GM12878 (cell line): ENCODE measurements around the gene SGIP1. TPM values are rescaled to one million over a fixed set of nuclear protein-coding genes. Genes with fewer than 3 reads are reported as not detected.

Experiments used
- ATAC-seq: fragments of 200-7000 bp; cut with Tn5 transposase; 3 replicates; pipeline ENCODE4 v1.9.1; 2020; ENCODE audit warnings: mild to moderate bottlenecking, moderate library complexity
- BruUV-seq: library from RNA; stranded (reverse); fragments of 400-500 nt; replicated peaks from 2 replicates; lab custom pipeline; 2021; lab: Mats Ljungman, UMichigan
- CTCF ChIA-PET: fragments of 300-600 bp; sonication (Branson Sonifier 250); formaldehyde crosslinking; extraction: SDS; loops from one replicate; lab custom pipeline; 2021; ENCODE audit warnings: inconsistent platforms; lab: Yijun Ruan, JAX
- POLR2A ChIA-PET: fragments of 350-600 bp; formaldehyde crosslinking; extraction: SDS; loops from one replicate; lab custom pipeline; 2021; ENCODE audit warnings: inconsistent platforms; lab: Charles Lee
- RAD21 ChIA-PET: fragments of 300-600 bp; sonication (Branson Sonifier 250); formaldehyde crosslinking; loops from one replicate; lab custom pipeline; 2023; ENCODE audit warnings: antibody characterized with exemption; ENCODE audit not compliant: unreplicated experiment; lab: Charles Lee
- SMC1A ChIA-PET: fragments of 300-600 bp; sonication (Branson Sonifier 250); formaldehyde crosslinking; loops from one replicate; lab custom pipeline; 2023; ENCODE audit not compliant: unreplicated experiment, uncharacterized antibody; lab: Charles Lee
- DNase-seq: peaks from one replicate; pipeline ENCODE4 v3.0.0-alpha.2; 2011; ENCODE audit warnings: low read depth, low spot score
- FAIRE-seq: peaks from 3 replicates; lab custom pipeline; 2011; peaks lifted over from hg19 to GRCh38; lab: Jason Lieb, UNC
- H2AFZ ChIP-seq: 2 replicates; pipeline ENCODE4 v1.6.0; 2011; ENCODE audit warnings: low read depth, low read length, control low read depth; ENCODE audit not compliant: control insufficient read depth
- H3K27ac ChIP-seq: 2 replicates; pipeline ENCODE4 v1.5.1; 2011; ENCODE audit warnings: control low read depth; ENCODE audit not compliant: control insufficient read depth, insufficient read depth
- H3K27me3 ChIP-seq, 2 experiments: replicated peaks in 1 of 2; 2 replicates each; pipeline versions ENCODE4 v1.6.0 to v1.6.1; 2011; ENCODE audit warnings: low read length in 1 of 2; ENCODE audit not compliant: control insufficient read depth in 2 of 2, insufficient read depth in 2 of 2
- H3K36me3 ChIP-seq, 2 experiments: 2 replicates each; pipeline ENCODE4 v1.5.1; 2011; ENCODE audit warnings: low read length in 1 of 2; ENCODE audit not compliant: control insufficient read depth in 2 of 2, insufficient read depth in 2 of 2
- H3K4me1 ChIP-seq: 2 replicates; pipeline ENCODE4 v1.6.1; 2011; ENCODE audit warnings: mild to moderate bottlenecking, low read length, moderate library complexity, mixed read lengths; ENCODE audit not compliant: control insufficient read depth, insufficient read depth
- H3K4me2 ChIP-seq: 2 replicates; pipeline ENCODE4 v1.6.0; 2011; ENCODE audit warnings: control low read depth; ENCODE audit not compliant: control insufficient read depth, insufficient read depth
- H3K4me3 ChIP-seq: fragments of 200-600 bp; sonication (generic); 2 replicates; pipeline ENCODE4 v1.5.1; 2016
- H3K79me2 ChIP-seq: 2 replicates; pipeline ENCODE4 v1.6.0; 2011; ENCODE audit warnings: low read length; ENCODE audit not compliant: control insufficient read depth, insufficient read depth
- H3K9ac ChIP-seq: 2 replicates; pipeline ENCODE4 v1.8.0; 2011; ENCODE audit warnings: low read length, control low read depth, mixed read lengths; ENCODE audit not compliant: control insufficient read depth, insufficient read depth
- H3K9me3 ChIP-seq: replicated peaks from 3 replicates; pipeline ENCODE4 v1.5.1; 2011; ENCODE audit warnings: mild to moderate bottlenecking, low read length; ENCODE audit not compliant: control insufficient read depth, insufficient read depth
- H4K20me1 ChIP-seq: 2 replicates; pipeline ENCODE4 v1.6.0; 2011; ENCODE audit not compliant: control insufficient read depth, insufficient read depth
- FOXK2 ChIP-seq: fragments of 450-650 bp; IDR thresholded peaks from 2 replicates; pipeline ENCODE4 v1.6.1; 2017; ENCODE audit warnings: mild to moderate bottlenecking, moderate library complexity
- HCFC1 ChIP-seq: fragments of 150-350 bp; IDR thresholded peaks from 2 replicates; pipeline ENCODE4 v1.6.1; 2014; ENCODE audit warnings: low read length
- HSF1 ChIP-seq: fragments of 150-350 bp; IDR thresholded peaks from 2 replicates; pipeline ENCODE4 v1.6.1; 2014; ENCODE audit warnings: mild to moderate bottlenecking, low read depth, low read length
- NBN ChIP-seq: fragments of 450-650 bp; IDR thresholded peaks from 2 replicates; pipeline ENCODE4 v1.6.1; 2016
- RB1 ChIP-seq: fragments of 450-650 bp; formaldehyde crosslinking; IDR thresholded peaks from 2 replicates; pipeline ENCODE4 v1.6.1; 2017; ENCODE audit warnings: mild to moderate bottlenecking, borderline replicate concordance
- RCOR1 ChIP-seq: conservative IDR thresholded peaks from 2 replicates; pipeline ENCODE4 v1.6.1; 2012; ENCODE audit warnings: low read depth, low read length, improper control_type of control experiment
- SPI1 ChIP-seq: IDR thresholded peaks from 2 replicates; pipeline ENCODE4 v1.6.1; 2011; ENCODE audit warnings: low read depth, mild to moderate bottlenecking, low read length, moderate library complexity, borderline replicate concordance; ENCODE audit not compliant: insufficient read depth
- SREBF1 ChIP-seq: IDR thresholded peaks from 2 replicates; pipeline ENCODE4 v1.6.1; 2012; ENCODE audit warnings: mild to moderate bottlenecking, low read length
- SREBF2 ChIP-seq: IDR thresholded peaks from 2 replicates; pipeline ENCODE4 v1.6.1; 2012; ENCODE audit warnings: mild to moderate bottlenecking, low read length
- WGBS: methylation state at CpG from one replicate; pipeline ENCODE4 v1.1.6; 2016; ENCODE audit warnings: low lambda C conversion rate; ENCODE audit not compliant: insufficient replicate concordance, insufficient coverage; ENCODE audit errors: missing lambda C conversion rate; 5-methylcytosine and 5-hydroxymethylcytosine counted together
- in situ Hi-C: fragments of 300-500 bp; cut with MboI; formaldehyde crosslinking; loops from 9 replicates; pipeline ENCODE4 v1.14.3; 2018; ENCODE audit warnings: mixed read lengths
- intact Hi-C: fragments of 100-400 bp; cut with micrococcal nuclease; formaldehyde crosslinking; loops from one replicate; pipeline ENCODE4 v1.14.2; 2022; ENCODE audit not compliant: unreplicated experiment
- polyA plus RNA-seq, 11 experiments: library from polyadenylated mRNA; depleted of rRNA in 4 of 11; unstranded in 6 of 11; stranded (reverse) in 5 of 11; fragments of >200 nt; fragmentation: Nextera tagmentation in 4 of 11; fragmentation: Illumina TruSeq in 1 of 11; extraction: Ambion mirVana in 4 of 11; extraction: Trizol in 1 of 11; gene quantifications; 1 replicate in 1 of 11; 2 replicates in 10 of 11; pipeline versions ENCODE4 v1.2.1 to v1.2.3, GENCODE V29; 2011 to 2016; ENCODE audit warnings: inconsistent platforms in 2 of 11, missing spikeins in 2 of 11, low read depth in 1 of 11
- total RNA-seq, 4 experiments: library from RNA; depleted of rRNA in 3 of 4; stranded (reverse); fragments of >200 nt in 3 of 4; fragmentation: Illumina TruSeq in 1 of 4; extraction: Trizol in 1 of 4; gene quantifications; 2 replicates each; pipeline versions ENCODE4 v1.2.1 to v1.2.3, GENCODE V29; 2013 to 2021
- TF ChIP-seq, protein P1 (sequence below): fragments of 450-650 bp; IDR thresholded peaks from 2 replicates; pipeline ENCODE4 v1.6.1; 2017; ENCODE audit warnings: mild to moderate bottlenecking, low read depth, inconsistent platforms; ENCODE audit not compliant: poor library complexity, severe bottlenecking
- TF ChIP-seq, protein P2 (sequence below): fragments of 450-650 bp; formaldehyde crosslinking; IDR thresholded peaks from 2 replicates; pipeline ENCODE4 v1.5.0; 2022; ENCODE audit warnings: mild to moderate bottlenecking, missing genetic modification characterization

SGIP1 gene
- total and polyA plus RNA-seq, 10 of the 15 experiments (the other 5 are each of a cell fraction or from before 2014, with no cell fraction given): 0.15 TPM; not detected in 9

- H2AFZ ChIP-seq: no peak overlapping the region
- no peak overlapping the region for H3K9ac ChIP-seq
- H3K27ac ChIP-seq: no peak overlapping the region
- ATAC-seq: no peak
- H3K4me1 ChIP-seq: no peaks in the 10 kb centered on the region
- WGBS: 0% methylated on average over 3 of the region's 3 CpGs
- H4K20me1 ChIP-seq: no peaks in the 10 kb centered on the region
- ChIA-PET RAD21 (no interaction called here), POLR2A (interaction anchor here (0.6 kb wide), 1 partner anchor 281 kb away, joined by 3 read pairs; no protein-coding TSS in a partner anchor), SMC1A (no interaction called here), CTCF (no interaction called here)
- H3K4me2 ChIP-seq: no peak overlapping the region
- intact Hi-C loops (no loop called here), in situ Hi-C loops (no loop called here)
- no peak for FAIRE-seq
- no peaks in the 10 kb centered on the region for H3K27me3 ChIP-seq
- H3K36me3 ChIP-seq: no peaks in the 10 kb centered on the region
- H3K9me3 ChIP-seq: no peaks in the 10 kb centered on the region
- BruUV-seq: no TSS peak
- TF ChIP-seq SPI1: no peak
- TF ChIP-seq, protein P1, sequence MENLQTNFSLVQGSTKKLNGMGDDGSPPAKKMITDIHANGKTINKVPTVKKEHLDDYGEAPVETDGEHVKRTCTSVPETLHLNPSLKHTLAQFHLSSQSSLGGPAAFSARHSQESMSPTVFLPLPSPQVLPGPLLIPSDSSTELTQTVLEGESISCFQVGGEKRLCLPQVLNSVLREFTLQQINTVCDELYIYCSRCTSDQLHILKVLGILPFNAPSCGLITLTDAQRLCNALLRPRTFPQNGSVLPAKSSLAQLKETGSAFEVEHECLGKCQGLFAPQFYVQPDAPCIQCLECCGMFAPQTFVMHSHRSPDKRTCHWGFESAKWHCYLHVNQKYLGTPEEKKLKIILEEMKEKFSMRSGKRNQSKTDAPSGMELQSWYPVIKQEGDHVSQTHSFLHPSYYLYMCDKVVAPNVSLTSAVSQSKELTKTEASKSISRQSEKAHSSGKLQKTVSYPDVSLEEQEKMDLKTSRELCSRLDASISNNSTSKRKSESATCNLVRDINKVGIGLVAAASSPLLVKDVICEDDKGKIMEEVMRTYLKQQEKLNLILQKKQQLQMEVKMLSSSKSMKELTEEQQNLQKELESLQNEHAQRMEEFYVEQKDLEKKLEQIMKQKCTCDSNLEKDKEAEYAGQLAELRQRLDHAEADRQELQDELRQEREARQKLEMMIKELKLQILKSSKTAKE: no peak
- no peak for TF ChIP-seq HCFC1
- TF ChIP-seq RCOR1: no peak
- TF ChIP-seq NBN: no peak
- DNase-seq: no peak
- H3K4me3 ChIP-seq: no peak overlapping the region
- H3K79me2 ChIP-seq: no peaks in the 10 kb centered on the region
These were observed 6.6 kb downstream of the SGIP1 start for GRCh38 chr1:66540434-66541032.

DNA sequence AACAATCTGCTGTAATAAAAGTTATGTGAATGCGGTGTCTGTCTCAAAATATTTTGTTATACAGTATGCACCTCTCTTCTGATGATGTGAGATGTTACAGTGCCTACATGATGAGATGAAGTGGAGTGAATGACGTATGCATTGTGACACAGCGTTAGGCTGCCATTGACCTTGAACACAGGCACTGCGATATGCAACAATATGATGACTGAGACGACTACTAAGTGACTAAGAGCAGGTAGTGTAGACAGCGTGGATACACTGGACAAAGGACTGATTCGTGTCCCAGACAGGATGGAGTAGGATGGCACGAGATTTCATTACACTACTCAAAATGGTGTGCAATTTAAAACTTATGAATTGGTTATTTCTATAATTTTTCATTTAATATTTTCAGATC, 8.4 kb downstream of the SGIP1 start:
- H3K4me1 ChIP-seq: no peaks in the 10 kb centered on the region
- ATAC-seq: no peak
- no peaks in the 10 kb centered on the region for H3K36me3 ChIP-seq
- ChIA-PET CTCF (no interaction called here), SMC1A (no interaction called here), RAD21 (no interaction called here), POLR2A (no interaction called here)
- no TSS peak for BruUV-seq
- H3K9ac ChIP-seq: no peak overlapping the region
- H3K9me3 ChIP-seq: no peaks in the 10 kb centered on the region
- no peak overlapping the region for H2AFZ ChIP-seq
- no peaks in the 10 kb centered on the region for H3K79me2 ChIP-seq
- H3K27me3 ChIP-seq: no peaks in the 10 kb centered on the region
- in situ Hi-C loops (no loop called here), intact Hi-C loops (no loop called here)
- WGBS: 20% methylated on average over 8 of the region's 8 CpGs
- no peak overlapping the region for H3K4me2 ChIP-seq
- H3K4me3 ChIP-seq: no peak overlapping the region
- no peak for FAIRE-seq
- no peak overlapping the region for H3K27ac ChIP-seq
- no peak for DNase-seq
- no peaks in the 10 kb centered on the region for H4K20me1 ChIP-seq
- TF ChIP-seq FOXK2 (no peak), SREBF1 (no peak), HSF1 (no peak), SREBF2 (no peak), RB1 (no peak)
- TF ChIP-seq, protein P2, sequence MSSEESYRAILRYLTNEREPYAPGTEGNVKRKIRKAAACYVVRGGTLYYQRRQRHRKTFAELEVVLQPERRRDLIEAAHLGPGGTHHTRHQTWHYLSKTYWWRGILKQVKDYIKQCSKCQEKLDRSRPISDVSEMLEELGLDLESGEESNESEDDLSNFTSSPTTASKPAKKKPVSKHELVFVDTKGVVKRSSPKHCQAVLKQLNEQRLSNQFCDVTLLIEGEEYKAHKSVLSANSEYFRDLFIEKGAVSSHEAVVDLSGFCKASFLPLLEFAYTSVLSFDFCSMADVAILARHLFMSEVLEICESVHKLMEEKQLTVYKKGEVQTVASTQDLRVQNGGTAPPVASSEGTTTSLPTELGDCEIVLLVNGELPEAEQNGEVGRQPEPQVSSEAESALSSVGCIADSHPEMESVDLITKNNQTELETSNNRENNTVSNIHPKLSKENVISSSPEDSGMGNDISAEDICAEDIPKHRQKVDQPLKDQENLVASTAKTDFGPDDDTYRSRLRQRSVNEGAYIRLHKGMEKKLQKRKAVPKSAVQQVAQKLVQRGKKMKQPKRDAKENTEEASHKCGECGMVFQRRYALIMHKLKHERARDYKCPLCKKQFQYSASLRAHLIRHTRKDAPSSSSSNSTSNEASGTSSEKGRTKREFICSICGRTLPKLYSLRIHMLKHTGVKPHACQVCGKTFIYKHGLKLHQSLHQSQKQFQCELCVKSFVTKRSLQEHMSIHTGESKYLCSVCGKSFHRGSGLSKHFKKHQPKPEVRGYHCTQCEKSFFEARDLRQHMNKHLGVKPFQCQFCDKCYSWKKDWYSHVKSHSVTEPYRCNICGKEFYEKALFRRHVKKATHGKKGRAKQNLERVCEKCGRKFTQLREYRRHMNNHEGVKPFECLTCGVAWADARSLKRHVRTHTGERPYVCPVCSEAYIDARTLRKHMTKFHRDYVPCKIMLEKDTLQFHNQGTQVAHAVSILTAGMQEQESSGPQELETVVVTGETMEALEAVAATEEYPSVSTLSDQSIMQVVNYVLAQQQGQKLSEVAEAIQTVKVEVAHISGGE: no peak
